DOHH2 (cell line): ENCODE data around the gene RBM28.

Source experiments
- H3F3A ChIP-seq: fragments of 200-600 bp; sonication (generic), shearing (Covaris generic); 2 replicates; pipeline ENCODE4 v1.6.0; 2016; ENCODE audit warnings: antibody characterized with exemption, mild to moderate bottlenecking; ENCODE audit not compliant: control insufficient read depth, insufficient read depth
- H3K27ac ChIP-seq: fragments of 200-600 bp; sonication (generic); 2 replicates; pipeline ENCODE4 v1.5.1; 2014; ENCODE audit warnings: low read depth, mild to moderate bottlenecking, low read length, moderate library complexity
- H3K27me3 ChIP-seq: fragments of 200-600 bp; sonication (generic); 2 replicates; pipeline ENCODE4 v1.6.1; 2014; ENCODE audit warnings: mild to moderate bottlenecking, low read length, mixed read lengths; ENCODE audit not compliant: control insufficient read depth
- H3K36me3 ChIP-seq: fragments of 200-600 bp; sonication (generic); 2 replicates; pipeline ENCODE4 v1.6.1; 2014; ENCODE audit warnings: mild to moderate bottlenecking, low read length, moderate library complexity, mixed read lengths; ENCODE audit not compliant: control insufficient read depth
- H3K4me1 ChIP-seq: fragments of 200-600 bp; sonication (generic); 2 replicates; pipeline ENCODE4 v1.6.1; 2014; ENCODE audit warnings: mild to moderate bottlenecking, low read length, mixed read lengths; ENCODE audit not compliant: control insufficient read depth
- H3K4me2 ChIP-seq: fragments of 200-600 bp; sonication (generic); 2 replicates; pipeline ENCODE4 v1.6.0; 2014; ENCODE audit warnings: mild to moderate bottlenecking, low read length, moderate library complexity
- H3K4me3 ChIP-seq: fragments of 200-600 bp; sonication (generic); 2 replicates; pipeline ENCODE4 v1.5.1; 2014; ENCODE audit warnings: mild to moderate bottlenecking, low read length, mixed read lengths
- H3K79me2 ChIP-seq: fragments of 200-600 bp; sonication (generic); 2 replicates; pipeline ENCODE4 v1.6.1; 2014; ENCODE audit warnings: mild to moderate bottlenecking, low read length, mixed read lengths; ENCODE audit not compliant: control insufficient read depth
- H3K9me2 ChIP-seq: fragments of 200-600 bp; sonication (generic); replicated peaks from 2 replicates; pipeline ENCODE4 v1.6.1; 2014; ENCODE audit warnings: mild to moderate bottlenecking, low read length, mixed read lengths; ENCODE audit not compliant: control insufficient read depth
- H3K9me3 ChIP-seq: fragments of 200-600 bp; sonication (generic); 2 replicates; pipeline ENCODE4 v1.6.1; 2014; ENCODE audit warnings: antibody characterized with exemption, low read length, mixed read lengths; ENCODE audit not compliant: control insufficient read depth, insufficient read depth
- H4K20me1 ChIP-seq: fragments of 200-600 bp; sonication (generic); 2 replicates; pipeline ENCODE4 v1.6.0; 2014; ENCODE audit warnings: low read depth, mild to moderate bottlenecking, antibody characterized with exemption, low read length, moderate library complexity; ENCODE audit not compliant: control insufficient read depth, insufficient read depth
- CTCF ChIP-seq: fragments of 200-600 bp; sonication (generic); IDR thresholded peaks from one replicate; pipeline ENCODE4 v1.5.1; 2014; ENCODE audit warnings: antibody characterized with exemption, mild to moderate bottlenecking, low read depth, low read length; ENCODE audit not compliant: poor library complexity, severe bottlenecking
- EZH2phosphoT487 ChIP-seq: fragments of 200-600 bp; sonication (generic); IDR thresholded peaks from 2 replicates; pipeline ENCODE4 v1.6.1; 2017; ENCODE audit warnings: borderline replicate concordance, mild to moderate bottlenecking, antibody characterized with exemption, low read length, moderate library complexity, mixed read lengths

RBM28 gene

GRCh38 chr7:128266883-128267594 is 76.7 kb downstream of the RBM28 start:
- Histone ChIP-seq H3K79me2 (no peaks in the 10 kb centered on the region), H4K20me1 (no peaks in the 10 kb centered on the region), H3K4me2 (no peak overlapping the region), H3K4me1 (no peaks in the 10 kb centered on the region), H3K9me2 (no peaks in the 10 kb centered on the region), H3K4me3 (no peak overlapping the region), H3K27ac (no peak overlapping the region), H3F3A (no peaks in the 10 kb centered on the region), H3K9me3 (no peaks in the 10 kb centered on the region), H3K27me3 (peaks cover 11% of the 10 kb centered on the region), H3K36me3 (no peaks in the 10 kb centered on the region)
- TF ChIP-seq CTCF (no peak), EZH2phosphoT487 (no peak)

- H3K4me2 ChIP-seq, result no peak overlapping the region
Observed at GRCh38 chr7:128266529-128266882, 77.2 kb downstream of the RBM28 start.

GRCh38 chr7:128265906-128266300 is 77.8 kb downstream of the RBM28 start:
- TF ChIP-seq CTCF (no peak), EZH2phosphoT487 (no peak)
- H3K4me2 ChIP-seq, result no peak overlapping the region
- H3K4me1 ChIP-seq, result no peaks in the 10 kb centered on the region
- H3F3A ChIP-seq, result no peaks in the 10 kb centered on the region
- no peaks in the 10 kb centered on the region for H3K36me3 ChIP-seq
- no peaks in the 10 kb centered on the region for H4K20me1 ChIP-seq
- no peak overlapping the region for H3K27ac ChIP-seq
- H3K9me2 ChIP-seq, result no peaks in the 10 kb centered on the region
- no peak overlapping the region for H3K4me3 ChIP-seq
- peaks cover 11% of the 10 kb centered on the region for H3K27me3 ChIP-seq
- H3K9me3 ChIP-seq, result no peaks in the 10 kb centered on the region
- H3K79me2 ChIP-seq, result no peaks in the 10 kb centered on the region

More at GRCh38 chr7:128266529-128266882, 77.2 kb downstream of the RBM28 start:
- Histone ChIP-seq H3K4me1 (no peaks in the 10 kb centered on the region), H3K27ac (no peak overlapping the region), H4K20me1 (no peaks in the 10 kb centered on the region), H3K79me2 (no peaks in the 10 kb centered on the region), H3K9me2 (no peaks in the 10 kb centered on the region), H3K36me3 (no peaks in the 10 kb centered on the region), H3K9me3 (no peaks in the 10 kb centered on the region), H3F3A (no peaks in the 10 kb centered on the region), H3K27me3 (peaks cover 11% of the 10 kb centered on the region), H3K4me3 (no peak overlapping the region)
- TF ChIP-seq EZH2phosphoT487, result no peak
- no peak for TF ChIP-seq CTCF
